Stimulated activated CD4-positive, alpha-beta T cell treated with anti-CD3 and anti-CD28 coated beads, Interleukin-2, amount 100 ng/mL, for 24 hours (primary cell): ENCODE data around the gene DUSP7.

Experiments
- DNase-seq, 2 donors: peaks; one replicate each; pipeline ENCODE4 v3.0.0-alpha.2; 2020

The DUSP7 gene

DNA sequence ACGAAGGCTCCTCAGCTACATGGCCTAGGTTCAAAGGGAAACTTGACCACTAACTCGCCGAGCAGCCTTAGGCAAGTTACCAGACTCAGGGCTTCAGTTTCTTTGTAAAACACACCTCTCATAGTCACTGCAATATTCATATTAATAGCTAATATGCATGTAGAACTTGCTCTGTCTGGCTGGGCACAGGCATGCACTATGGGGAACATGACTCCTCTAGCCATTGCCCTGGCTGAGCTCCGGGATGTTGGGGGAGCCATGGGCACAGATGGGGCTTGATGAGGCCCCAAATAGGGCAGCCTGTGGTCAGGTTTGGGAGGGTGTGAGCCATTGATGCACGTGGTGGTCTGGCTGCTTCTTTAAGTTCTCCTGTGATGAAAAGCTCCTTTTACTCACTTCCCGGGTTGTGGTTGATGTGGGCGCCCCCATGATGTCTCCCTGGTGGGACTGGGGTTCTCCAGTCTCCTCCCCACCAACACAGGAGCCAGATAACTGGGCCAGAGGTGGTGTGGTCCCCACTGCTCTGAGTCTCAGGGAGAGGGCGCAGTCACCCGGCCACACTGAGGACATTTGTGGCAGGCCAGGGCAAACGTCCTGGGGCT lies 29.4 kb upstream of the DUSP7 start:
- no peak for DNase-seq

DNA sequence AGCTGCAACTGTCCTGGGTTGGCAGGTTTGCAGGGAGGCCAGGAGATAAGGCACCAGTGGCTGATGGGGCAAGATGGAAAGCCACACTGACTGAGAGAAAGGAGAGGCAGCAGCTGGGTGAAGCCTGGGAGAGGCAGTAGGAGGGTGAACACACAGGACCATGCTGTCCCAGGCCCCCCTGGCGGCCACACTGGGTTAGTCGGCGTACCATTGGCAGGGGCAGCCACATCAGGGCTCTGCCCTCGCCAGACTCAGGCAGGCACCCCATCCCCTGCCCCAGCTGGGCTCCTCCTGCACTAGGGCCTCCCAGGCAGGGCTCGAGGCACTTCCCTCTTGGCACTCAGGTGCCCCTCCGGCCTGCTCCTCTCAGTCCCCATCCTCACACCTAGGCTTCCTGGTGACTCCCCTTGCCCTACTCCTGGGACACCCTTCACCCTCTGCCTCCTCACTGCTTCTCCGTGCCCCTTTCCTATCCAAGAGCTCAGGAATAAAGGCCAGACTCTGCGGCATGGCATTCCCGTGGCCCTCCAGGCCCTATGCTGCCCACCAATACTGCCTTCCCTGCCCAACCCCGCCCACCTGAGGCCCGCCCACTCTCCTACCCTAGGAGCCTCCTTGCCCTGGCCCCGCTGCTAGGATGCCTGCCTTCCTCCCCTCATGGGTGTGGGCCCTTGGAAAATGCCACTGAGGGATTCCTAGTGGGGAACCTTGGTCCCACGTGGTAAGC lies 28.7 kb upstream of the DUSP7 start:
- DNase-seq: no peak

DNA sequence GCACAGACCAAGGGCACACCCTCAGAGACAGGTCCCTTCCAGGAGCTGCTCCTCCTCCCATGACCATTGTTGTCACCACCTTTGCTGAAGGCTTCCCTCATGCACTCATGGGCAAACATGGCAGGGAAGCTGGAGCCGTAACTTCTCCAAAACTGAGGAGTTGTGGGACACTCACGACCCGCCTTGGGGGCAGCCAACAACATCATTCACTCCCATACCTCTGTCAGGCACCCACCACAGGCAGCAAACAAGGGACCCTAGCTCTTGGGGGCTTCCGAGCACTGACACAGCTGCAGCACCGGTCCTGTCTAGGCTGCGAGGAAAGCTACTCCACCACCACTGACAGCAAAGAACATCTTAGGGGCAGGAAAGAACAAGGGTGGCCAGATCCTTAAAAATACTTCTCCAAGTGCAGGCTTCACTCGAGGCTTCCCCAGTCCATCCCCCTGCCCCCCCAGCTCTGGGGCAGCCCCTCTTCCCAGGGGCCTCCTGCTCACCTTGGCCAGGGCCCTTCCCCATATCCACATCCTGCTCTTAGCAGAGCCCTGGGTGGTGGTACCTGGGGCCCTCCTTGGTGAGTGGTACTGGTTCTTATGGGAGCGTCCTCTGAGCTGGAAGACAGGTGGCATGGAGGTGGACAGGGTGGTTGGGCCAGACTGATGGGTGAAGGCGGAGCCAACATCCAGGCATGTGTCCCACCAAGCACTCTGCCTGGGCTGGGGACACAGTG lies 28.0 kb upstream of the DUSP7 start:
- DNase-seq: no peak

DNA sequence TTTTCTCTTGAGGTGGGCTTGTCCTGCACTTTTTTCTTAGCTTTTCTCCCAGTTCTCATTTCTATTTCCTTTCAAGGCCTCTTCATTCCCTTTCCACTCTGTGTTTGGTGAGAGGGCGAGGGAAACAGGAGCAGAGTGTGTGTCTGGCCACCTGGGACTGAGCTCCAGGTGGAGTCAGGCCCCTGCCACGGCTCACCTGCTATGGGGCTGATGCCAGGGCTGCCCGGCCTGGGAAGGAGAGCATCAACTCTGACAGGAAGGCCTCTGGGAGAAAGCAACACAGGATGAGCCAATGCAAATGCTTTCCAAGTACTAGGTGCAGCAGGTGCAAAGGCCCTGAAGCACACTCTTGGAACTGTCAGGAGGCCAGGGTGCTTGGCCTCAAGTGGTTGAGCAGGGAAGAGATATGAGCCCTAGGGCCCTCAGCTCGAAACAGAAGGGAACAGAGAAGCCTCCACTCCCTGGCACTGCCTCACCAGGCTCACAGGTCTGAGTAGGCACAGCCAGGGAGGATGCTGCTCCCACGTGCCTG lies 27.3 kb upstream of the DUSP7 start:
- DNase-seq: no peak

DNA sequence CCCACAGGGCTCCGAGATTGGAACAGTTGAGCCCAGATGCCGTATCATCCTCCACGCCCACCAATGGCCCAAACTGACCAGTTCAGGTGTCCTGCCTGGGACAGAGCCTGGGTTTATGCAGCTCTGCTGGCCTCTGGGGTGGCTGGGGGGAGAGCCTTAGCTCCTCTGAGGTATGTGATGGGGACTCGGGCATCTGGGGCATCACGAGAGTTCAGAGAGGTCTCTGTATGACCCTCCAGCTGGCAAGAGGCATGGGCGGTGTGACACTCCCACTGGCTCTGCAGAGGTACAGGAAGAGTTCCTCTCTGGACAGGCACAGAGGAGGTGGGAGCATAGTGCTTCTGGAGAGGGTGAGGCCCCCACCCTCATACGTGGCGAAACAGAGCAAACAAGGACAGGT lies 26.6 kb upstream of the DUSP7 start:
- no peak for DNase-seq

DNA sequence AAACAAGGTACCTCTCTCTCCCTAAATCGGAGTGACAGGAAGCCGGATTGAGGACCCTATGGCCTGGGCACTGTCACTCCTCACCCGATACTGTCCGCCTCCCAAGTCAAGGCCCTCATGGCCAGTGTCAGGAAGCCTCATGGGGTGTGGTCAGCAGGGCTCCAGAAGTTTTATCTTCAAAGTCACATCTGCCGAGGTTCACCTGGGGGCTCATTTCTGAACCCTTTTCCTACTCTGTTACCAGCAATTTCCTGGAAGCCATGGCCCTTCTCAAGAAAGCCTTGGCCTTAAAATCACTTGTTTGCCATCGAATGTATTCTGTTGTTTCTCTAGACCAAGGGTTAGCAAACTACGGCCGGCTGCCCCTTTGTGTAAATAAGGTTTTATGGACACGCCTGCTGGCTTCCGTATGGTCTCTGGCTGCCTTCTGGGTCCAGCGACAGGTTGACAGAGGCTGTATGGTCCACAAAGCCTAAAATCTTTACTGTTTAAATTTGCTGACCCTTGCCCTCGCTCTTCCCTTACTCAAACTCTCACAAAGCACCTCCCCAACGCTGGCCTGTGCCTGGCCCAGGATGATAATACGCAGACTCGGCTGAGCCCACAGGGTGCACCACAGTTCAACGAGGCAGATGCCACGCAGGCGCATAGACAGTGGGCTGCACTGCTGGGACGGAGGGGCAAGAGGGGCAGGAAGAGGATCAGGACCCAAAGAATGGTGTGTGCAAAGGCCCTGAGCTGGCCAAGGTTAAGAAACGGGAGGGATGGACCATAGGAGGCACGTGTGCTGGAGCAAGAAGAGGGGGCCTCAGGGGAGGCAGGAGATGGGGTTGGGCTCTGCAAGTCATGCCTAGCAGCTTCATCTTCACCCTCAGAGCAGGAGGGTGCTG lies 24.7 kb upstream of the DUSP7 start:
- no peak for DNase-seq

DNA sequence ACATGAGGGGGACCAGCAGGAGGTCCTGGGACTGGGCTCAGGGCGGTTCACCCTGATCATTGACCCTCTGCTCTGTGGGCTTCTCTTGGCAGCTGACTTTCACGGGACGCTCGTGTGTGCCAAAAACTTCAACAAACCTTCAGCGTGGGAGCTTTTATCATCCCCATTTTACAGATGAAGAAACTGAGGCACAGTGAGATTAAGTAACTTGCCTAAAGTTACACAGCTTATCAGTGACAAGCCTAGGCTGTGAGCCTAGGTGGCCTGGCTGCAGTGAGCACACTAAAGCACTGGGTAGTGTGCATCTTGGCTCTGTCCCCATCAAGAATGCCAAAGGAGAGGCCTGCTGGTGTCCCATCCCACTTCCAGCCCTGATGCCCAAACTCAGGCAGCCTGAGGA lies 23.6 kb upstream of the DUSP7 start:
- no peak for DNase-seq

DNA sequence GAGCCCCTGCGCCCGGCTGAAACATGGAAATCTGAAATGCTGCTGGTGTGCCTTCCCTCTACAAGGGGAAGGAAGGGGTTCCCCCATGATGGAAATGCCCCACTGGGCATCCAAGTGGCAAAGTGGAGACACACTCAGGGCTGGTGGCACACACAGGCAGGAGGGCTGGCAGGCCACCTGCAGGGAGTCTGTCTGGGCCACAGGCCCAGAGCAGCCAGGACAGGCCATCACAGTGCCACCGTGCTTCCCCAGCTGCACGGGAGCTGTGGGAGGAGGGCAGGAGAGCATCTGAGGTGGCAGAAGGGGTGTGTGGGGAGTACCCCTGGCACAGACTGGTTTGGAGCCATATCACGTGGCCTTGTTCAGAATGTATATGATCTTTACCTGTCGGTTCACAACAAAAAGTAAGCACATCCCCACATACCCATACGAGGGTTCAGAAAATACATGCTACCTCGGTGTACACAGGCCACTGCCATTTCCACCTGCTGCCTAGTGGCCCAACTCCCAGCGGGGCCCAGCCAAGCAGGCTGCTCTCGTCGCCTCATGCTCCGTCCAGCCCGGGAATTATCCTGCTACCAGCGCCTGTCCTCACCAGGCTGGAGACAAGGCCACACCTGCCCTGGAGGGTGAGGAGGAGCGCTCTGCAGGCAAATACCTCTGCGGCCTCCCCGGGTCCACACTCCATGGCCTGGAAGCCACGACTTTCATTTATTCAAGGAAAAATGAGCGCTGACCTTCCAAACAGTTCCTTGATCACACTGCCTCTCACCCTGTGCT lies 22.6 kb upstream of the DUSP7 start:
- no peak for DNase-seq

DNA sequence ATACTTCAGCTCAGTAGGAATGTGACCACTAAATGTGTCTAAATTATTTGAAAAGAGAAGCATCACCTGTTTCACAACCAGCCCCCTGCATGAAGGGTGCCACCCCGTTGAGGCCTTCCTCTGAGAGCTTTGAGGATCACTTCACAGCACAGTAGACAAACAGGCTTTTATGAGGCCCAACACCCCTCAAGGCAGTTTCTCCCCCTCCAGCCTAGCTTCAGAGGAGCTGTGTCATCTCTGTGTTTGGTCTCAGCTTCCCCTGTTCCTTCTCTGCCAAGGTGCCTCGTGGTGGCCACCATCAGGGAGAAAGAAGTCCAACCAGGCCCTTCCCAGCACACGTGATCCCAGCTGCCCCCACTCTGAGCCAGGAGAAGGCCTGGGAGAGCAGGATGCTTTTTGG lies 21.6 kb upstream of the DUSP7 start:
- no peak for DNase-seq

DNA sequence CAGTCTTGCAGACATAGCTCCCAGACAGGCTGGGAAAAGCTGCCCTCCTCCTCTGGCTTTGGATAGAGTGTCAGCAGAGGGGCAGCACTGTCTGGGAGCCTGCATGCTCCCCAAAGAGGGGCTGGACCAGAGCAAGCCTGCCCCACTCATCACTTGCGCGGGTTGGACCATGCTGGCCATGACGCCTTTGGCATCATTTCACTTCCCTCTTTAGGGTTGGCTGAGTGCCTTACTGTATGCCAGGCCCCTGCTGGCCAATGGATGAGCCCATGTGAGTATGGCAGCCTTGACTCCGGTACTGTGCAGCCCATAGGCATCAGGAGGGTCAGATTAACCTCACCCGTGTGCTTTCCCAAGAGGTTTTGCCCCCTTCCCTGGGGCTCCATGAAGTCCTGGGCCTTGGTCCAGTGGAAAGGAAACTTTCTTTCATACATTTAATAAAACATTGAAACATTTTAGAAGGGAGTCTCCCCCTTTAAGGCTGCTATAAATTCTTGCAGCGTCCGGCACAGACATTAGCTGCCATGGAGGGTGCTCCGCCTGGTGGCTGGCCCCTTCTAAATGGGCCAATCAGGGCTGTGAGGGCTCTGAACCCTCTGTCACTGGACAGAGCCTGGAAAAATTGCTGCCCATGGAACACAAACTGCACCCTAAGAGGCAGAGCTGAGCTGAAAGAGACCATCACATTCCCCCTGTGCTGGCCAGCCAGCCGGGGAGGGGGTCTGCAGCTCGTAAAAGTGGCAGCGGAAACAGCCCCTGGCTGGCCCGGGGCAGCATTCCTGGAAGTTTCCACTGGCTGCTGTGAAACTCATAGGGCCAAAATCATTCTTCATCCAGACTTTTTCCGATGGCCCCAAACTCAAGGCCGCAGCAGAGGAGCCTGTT lies 20.8 kb upstream of the DUSP7 start:
- DNase-seq: no peak

DNA sequence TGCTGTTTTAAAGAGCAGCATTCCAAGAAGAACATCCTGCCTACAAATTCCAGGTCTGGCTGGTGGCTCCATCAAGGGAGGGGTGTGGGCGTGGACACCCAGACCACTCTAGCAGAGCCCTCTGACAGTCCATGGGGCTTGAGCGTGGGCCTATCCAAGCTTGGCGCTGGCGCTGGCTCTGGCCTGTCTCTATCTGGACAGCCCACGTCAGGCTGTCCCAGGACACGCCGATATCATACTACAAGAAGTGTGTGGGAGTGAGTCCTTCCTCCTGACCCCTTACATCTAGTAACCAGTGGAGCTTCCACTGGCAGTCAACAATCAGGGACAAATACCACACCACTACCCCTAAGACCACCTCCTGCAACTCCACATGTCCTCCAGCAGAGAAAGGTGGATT lies 17.1 kb upstream of the DUSP7 start:
- DNase-seq: no peak

DNA sequence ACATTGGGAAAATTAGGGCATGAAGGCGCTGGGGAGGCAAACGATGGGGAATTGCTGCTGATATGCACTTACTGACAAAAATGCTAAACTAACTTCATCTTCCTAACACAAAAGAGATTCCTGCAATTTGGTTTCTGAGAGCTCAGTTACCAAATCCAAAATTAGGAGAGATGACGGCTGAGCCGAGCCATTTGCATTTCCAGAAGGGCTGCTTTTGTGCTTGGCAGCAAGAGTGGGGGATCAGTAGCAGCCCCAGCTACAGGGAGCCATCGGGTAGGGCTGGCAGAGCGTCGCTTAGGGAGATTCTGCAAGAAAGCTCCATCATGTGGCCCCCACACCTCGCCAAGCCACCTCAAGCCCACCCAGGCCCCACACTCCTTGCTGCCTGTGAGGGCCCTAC lies 16.1 kb upstream of the DUSP7 start:
- no peak for DNase-seq

DNA sequence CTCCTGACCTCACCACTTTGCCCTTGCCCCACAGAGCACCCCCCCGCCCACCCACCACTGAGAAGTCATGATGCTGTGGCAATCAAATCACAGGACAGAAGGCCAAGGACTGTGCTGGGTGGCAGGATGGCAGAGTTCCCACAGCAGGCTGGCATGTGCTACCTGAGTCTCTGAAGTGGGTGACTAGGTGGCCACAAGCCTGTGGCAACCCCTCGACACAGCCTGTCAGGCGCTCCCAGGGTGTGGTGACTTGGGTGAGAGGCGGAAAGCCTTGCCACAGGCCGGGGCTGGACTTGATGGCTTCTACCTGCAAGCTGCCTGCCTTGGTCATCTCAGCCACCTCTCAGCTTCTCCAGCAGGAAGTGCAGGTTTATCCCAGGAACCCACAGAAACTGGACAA lies 15.6 kb upstream of the DUSP7 start:
- no peak for DNase-seq

DNA sequence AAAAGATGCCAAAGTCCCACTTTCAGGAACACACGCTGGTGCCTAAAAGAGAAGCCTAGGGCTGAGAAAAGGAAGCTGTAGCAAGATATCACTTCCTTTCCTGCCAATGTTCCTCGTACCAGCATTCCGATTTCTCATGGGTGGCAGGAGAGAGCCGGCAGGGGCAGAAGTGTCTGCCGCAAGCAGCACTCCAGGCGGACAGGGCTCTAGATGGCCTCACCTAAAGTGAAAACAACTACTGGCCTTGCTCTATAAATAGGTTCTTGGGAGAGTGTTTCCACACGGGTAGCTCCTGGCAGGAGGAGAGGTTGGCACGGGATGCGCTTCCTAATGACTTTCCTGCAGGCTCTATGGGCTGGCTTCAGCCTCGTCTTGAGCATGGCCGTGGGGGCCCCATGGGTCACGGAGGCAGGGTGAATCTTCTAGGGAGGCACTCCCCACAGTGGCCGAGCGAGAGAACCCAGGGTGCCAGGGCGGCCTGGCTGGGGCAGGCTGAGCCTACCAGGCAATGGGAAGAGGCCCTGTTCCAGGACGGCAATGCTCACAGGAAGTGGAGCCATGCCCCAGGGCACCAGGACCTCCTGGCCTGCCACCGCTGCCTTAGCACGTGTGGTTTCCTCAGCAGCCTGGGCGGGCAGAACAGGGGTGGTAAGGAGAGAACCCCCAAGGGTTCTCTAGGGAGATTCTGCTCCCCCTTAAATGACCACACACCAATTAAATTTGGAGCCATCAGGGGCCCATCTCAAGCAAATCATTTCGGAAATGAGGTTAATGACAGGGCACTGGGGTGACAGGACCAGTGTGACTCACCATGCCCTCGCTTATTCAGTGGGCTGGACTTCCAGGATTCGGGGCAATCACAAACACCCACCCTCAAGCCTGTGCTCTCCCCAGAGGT lies 14.6 kb upstream of the DUSP7 start:
- DNase-seq: no peak

DNA sequence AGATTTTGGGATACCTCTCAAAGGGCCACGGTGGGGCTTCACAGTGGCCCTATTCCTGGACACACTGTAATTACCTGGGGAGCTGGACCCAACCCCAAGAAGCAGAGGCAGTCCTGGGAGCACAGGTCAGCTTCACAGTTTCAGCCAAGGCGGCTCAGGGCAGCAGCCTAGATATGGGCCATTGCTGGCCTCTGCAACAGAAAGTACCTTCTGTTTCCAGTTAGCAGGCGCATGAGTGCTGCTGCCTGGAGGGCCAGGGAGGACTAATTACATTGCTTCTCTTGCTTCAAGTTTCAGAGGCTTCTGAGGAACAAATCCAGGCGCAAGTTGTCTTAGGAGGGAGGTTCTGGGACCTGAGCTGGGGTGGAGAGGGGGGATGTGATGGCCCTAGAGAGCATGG lies 13.5 kb upstream of the DUSP7 start:
- no peak for DNase-seq

DNA sequence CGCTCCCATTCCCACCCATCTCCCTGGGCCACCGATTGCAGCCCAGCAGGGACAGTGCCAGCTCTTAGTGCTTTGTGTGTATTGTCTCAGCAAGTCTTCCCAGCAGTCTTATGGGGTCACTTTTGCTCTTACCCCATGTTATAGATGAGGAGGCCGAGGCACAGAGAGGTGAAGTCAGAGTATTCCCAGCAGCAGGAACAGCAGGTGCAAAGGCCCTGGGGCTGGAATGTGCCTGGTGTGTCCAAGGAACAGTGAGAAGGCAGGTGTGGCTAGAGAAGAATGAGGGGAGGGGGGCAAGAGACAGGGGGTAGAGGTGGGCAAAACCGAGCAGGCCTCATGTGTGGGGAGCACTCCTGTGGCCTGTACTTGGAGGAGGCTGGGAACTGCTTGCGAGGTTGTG lies 12.8 kb upstream of the DUSP7 start:
- no peak for DNase-seq

DNA sequence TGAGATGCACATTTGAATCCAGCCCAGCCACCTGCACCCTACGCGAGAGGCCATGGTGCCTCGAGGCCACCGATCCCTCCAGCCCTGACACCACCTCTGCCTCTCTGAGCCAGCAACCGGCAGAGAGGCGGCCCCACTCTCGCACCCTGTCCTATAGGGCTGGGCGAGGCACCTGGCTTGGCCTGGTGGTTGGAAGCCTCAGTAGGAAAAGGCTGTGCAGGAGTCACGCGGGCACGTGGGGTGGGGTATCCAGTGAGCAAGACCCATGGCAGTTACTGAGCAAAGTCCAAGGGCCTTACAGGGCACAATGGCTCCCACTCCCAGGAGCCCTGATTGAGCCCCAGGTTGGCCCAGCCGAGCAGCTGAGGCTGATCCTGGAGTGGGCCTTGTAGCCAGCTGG lies 12.4 kb upstream of the DUSP7 start:
- no peak for DNase-seq

DNA sequence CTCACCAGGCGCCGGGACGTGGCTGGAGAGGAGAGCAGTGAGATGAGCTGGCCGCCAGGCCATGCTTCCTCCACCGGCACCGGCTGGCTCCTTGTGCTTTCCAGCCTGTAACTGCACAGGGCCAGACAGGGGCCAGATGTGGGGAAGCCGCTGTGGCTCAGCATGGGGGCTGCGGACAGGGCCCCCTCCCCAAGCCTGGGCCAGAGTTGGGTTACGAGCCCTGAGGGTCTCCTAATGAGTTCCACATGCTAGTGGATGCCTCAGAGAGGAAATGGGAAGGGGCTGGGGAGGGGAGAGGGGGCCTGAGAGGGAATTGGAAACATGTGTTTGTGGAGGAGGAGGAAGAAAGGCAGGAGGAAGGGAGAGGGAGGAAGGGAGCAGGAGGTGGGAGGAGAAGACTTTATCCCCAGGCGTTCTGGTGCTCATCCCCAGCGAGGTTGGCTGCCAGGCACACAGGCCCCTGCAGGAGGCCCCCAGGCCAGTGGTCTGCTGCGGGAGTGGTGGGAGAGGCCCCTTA lies 11.7 kb upstream of the DUSP7 start:
- no peak for DNase-seq

DNA sequence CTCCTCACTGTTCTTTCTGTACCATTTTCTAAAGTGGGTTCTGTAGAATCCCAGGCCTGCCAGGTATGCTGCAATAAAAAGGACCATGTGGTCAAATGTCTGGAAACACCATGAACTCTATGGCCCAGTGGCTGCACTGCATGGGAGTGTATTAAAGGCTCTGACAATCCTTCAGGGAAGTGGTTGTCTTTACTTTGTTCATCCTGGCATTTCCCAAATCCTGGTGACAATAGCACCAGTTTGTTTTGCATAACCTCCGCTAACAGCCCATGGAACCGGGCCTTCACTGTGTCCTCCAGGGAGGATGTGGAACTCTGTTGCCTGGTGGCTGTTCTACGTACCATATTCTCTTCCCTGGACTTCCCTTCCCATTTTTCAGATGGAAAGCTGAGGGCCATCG lies 11.2 kb upstream of the DUSP7 start:
- DNase-seq: no peak

DNA sequence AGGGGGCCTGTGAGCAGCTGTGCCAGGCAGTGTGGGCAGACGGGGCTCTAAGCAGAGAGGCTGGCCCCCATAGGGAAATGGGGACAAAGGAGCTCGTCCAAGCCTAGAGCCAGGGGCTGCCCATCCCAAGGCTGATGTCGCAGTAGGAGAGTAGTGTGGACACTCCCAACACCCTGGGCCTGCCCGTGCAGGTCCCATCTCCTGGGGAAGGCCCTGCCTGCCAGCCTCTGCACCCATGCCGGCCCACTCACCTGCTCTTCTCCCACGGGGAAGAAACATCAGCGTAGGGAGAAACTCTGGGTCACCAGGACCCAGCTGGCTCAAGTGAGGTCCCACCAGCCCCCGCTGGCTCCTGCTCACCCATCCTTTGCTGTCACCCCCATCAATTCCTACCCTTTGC lies 10.7 kb upstream of the DUSP7 start:
- DNase-seq: no peak
